GM21526 (cell line): ENCODE results near the gene FMO5.

Experiments
- ATAC-seq: cut with Tn5 transposase; IDR thresholded peaks from one replicate; pipeline ENCODE4 v1.9.1; 2021; ENCODE audit warnings: moderate library complexity; ENCODE audit not compliant: unreplicated experiment, low FRiP score

The FMO5 gene, protein sequence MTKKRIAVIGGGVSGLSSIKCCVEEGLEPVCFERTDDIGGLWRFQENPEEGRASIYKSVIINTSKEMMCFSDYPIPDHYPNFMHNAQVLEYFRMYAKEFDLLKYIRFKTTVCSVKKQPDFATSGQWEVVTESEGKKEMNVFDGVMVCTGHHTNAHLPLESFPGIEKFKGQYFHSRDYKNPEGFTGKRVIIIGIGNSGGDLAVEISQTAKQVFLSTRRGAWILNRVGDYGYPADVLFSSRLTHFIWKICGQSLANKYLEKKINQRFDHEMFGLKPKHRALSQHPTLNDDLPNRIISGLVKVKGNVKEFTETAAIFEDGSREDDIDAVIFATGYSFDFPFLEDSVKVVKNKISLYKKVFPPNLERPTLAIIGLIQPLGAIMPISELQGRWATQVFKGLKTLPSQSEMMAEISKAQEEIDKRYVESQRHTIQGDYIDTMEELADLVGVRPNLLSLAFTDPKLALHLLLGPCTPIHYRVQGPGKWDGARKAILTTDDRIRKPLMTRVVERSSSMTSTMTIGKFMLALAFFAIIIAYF

DNA sequence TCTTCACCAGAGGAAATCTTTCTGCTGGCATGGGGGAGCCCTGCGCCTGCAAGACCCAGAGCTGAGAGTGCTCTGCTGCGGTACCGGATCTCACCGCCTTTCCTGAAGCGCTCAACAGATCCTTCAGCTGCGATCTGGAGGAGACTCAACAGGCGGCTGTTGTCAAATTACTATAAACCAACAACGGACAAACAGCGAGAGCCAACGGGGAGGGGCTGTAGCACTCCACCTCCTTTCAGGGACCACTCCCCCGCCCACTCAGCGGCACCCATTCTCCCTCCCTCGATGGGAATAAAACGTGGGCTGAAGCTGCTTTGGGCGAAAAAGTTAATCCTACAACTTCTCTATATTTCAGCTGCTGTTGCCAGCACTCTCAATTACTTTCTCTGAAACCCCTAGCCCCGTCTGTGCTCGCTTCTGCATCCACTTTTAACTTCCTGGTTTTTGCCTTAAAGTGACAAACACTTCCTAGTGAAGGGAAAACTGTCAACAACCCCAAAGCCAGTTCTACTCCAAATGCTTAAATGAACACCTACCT lies at the start of gene FMO5:
TSS of gene FMO5 (minus strand) at position 147 of the 538 bp plus-strand sequence. CDS start 310 bp downstream, outside the sequence.
- peak; percentile 75 for ATAC-seq

DNA sequence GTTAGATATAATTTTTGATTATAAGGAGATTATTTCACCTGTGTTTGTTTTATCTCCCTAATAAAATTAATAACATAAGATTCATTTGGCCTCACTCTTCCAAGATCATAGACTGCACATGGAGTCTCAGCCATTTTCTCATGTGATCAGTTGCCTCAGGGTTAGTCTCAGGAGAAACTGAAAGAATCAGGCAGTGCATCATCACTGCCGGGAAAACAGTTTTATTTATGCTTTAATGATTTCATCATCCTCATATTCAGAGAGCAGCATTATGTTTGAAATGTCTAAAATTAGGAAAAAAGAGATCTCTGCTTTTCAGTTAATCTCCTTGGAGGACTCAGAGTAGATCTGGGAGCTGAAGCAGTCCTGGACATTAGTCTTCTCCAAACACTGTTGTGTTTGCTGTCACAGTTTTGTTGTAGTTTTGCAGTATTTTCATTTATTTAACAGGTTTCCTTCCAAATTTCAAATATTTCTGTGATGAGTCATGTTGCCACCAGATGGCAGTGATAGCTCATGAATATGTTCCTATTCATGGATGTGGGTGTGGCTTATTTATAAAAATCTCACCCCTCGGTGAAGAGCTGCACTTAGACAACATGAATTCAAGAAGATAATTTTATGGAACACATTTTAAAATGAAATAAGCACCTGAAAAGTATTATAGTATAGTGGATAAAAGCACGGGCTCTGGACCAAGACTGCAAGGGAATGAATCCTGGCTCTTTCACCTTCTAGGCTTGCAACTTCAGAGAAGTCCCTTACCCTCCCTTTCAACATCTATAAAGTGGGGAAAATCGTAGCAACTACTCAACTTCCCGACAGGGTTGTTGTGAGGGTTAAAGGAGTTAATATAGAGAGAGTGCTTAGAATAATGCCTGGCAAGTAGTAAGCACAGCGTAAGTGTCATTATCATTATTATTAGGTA lies 48.5 kb upstream of the FMO5 start:
- no peak for ATAC-seq

DNA sequence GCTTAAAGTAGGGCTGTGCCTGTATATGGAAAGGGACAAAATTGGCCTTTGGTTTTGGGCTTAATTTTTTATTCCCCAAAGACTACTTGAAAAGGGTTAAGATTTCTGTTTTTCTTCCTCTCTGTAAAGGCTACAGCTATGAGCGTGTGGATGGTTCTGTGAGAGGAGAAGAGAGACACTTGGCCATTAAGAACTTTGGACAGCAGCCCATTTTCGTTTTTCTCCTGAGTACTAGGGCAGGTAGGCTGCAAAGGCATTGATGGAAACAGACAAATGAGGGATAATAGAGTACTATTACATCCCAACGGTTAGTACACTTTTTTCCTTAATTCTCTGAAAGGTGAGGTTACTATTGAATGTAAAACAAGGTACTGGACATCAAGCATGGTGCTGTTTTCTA lies 46.9 kb upstream of the FMO5 start:
- ATAC-seq, result no peak

DNA sequence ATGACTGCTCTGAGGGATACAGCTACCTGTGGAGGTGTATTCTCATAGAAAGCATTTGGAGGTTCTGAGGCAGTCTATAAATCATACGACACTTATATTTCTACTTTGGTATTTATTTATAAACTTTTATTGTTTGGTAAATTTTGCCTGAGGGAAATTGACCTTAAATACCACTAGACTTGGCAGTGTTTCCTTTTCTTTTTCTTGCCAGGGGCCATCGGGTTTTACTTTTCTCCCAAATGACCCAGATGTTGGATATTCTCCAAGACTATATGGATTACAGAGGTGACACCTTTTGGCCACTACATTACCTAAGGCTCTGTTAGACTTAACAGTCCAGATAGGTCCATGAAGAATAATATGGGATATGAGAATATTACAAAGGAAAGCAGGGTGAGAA lies 45.6 kb upstream of the FMO5 start:
- no peak for ATAC-seq

DNA sequence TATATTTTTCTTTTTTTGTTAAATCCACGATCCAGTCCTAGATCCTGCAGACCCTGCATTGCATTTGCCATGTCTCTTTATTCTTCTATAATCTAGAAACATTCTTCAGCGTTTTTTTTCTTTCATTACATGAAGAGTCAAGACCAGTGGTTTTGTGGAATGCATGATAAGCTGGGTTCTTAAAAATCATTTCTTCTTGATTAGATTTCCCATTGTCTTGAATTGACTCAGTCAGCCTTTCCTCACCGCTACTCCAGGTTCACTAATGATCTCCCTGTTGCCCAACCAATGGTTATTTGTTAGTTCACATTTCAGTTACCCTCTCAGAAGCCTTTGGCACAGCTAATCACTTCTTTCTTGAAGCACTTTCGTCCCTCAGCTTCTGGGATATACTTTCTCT lies 42.6 kb upstream of the FMO5 start:
- ATAC-seq, result no peak

DNA sequence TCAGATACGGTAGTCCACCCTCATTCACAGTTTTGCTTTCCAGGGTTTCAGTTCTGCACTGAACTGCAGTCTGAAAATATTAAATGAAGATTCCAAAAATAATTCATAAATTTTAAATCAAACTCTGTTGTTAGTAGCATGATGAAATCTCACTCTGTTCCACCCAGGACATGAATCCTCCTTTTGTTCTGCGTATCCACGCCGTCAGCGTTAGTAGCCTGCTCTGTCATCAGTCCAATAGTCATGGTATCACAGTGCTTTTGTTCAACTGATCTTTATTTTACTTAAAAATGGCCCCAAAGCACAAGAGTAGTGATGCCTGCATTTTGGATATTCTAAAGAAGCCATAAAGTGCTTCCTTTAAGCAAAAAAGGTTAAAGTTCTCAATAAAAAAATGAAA lies 41.2 kb upstream of the FMO5 start:
- no peak for ATAC-seq

DNA sequence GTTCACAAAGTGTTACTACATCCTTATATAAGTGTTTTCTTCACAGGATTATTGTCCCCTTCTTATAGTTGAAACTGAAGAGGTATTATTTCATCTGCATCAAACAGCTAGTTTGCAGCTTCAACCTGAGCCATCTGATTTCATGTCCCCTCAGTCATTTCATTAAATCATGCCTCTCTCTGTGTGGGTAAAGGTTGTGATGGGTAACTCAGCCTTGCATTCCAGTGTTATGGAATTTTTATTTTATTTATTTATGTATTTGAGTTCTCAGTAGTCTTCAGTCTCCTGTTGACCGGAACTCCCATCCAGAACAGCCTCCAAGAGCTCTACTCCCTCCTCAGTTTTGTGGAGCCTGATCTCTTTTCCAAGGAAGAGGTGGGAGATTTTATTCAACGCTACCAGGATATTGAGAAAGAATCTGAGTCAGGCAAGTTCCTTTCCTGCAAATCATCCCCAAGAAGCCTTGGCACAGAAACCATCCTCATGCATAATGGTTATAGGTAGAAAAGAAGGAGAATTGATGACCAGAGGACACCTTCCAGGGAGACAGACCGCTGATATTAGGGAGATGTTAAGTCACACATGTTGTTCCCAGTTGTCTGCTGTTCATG lies 39.1 kb upstream of the FMO5 start:
- no peak for ATAC-seq

DNA sequence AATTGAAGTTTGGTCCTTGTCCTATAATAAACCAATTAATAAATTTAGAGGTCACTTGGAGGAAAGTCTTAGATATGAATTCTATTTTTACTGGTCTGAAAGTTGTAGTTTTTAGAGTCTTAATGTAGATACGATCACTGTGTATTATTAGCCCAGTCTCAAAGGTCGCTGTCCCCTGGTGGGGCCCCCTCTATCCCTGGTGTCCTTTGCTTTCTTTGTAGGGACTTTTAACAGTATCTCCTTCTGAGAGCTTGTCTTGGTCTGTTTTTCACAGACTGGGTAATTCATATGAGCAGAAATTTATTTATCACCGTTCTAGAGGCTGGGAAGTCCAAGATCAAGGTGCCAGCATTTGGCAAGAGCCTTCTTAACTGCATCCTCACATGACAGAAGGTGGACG lies 35.8 kb upstream of the FMO5 start:
- ATAC-seq, result no peak

DNA sequence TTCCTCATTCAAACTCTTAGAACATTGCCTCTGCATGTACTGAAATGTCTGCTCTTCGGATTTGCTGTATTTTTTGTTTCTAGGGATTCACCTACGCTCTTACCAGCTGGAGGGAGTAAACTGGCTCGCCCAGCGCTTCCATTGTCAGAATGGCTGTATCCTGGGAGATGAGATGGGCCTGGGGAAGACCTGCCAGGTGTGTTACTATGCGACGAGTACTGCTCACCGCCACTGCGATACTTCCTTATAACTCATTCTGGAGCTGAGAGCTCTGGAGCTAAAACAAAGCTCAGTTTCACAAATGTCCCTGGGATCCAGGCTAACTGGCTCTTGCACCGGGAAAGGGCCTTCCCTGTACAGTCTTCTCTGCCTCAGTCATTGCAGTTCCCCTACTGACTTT lies 27.4 kb upstream of the FMO5 start:
- no peak for ATAC-seq

DNA sequence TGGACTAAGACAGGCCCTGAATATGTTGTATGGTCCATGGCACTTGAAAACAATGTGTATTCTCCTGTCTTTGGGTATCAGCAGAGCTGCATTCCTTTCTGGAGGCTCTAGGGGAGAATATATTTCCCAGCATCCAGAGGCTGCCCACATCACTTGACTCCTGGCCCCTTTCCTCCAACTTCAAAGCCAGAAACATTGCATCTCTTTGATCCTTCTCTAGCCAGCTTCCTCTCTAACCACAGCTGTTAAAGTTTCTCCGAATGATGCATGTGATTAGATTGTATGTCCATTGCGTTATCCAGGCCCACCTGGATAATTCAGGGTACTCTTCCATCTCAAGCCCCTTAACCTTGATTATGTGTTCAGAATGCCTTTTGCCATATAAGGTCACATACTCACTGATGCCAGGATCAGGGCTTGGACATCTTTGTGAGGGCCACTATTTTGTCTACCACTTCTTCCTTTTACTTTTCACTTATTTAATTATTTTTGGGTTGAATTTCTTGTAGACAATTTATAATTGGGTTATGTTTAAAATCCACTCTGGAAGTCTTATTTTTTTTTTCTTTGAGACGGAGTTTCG lies 22.6 kb upstream of the FMO5 start:
- ATAC-seq, result no peak

DNA sequence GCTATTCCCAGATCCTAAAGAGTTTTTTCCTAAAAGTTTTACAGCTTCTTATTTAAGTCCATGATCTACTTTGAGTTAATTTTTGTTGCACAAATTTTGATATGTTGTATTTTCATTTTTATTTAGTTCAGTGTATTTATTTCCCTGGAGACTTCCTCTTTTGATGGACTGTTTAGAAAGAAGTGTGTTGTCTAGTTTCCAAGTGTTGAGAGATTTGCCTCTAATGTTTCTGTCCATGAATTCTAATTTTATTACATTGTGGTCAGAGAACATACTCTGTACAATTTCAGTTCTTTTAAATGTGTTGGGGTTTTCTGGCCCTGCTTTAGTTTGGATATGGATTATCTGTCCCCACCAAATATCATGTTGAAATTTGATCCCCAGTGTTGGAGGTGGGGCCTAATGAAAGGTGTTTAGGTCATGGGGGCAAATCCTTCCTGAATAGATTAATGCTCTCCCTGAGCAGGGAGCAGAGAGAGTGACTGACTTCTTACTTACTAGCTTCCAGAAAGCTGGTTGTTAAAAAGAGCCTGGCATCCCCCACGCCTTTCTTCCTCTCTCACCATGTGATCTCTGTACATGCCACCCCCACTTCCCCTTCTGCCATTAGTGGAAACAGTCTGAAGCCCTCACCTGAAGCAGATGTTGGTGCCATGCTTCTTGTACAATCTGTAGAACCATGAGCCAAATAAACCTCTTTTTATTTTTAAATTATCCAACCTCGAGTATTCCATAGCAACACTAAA lies 21.9 kb upstream of the FMO5 start:
- ATAC-seq, result no peak

DNA sequence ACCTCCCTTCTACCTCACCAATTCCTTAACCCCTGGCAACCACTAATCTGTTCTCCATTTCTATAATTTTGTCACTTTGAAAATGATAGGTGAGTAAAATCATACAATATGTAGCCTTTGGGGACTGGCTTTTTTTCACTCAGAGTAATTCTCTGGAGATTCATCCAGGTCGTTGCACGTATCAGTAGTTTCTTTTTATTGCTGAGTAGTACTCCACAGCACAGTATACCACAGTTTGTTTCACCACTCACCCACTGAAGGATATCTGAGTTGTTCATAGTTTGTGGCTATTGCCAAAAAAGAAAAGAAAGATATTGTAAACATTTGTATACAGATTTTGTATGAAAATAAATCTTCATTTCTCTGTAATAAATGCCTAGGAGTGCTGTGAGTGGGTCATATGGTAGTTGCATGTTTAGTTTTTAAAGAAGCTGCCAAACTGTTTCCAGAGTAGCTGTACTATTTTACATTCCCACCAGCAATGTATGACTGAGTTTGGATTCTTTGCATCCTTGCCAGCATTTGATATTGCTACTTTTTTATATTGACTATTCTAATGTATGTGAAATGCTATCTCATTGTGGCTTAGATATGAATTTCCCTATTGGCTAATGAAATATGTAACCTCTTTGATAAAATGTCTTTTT lies 21.0 kb upstream of the FMO5 start:
- ATAC-seq, result no peak

DNA sequence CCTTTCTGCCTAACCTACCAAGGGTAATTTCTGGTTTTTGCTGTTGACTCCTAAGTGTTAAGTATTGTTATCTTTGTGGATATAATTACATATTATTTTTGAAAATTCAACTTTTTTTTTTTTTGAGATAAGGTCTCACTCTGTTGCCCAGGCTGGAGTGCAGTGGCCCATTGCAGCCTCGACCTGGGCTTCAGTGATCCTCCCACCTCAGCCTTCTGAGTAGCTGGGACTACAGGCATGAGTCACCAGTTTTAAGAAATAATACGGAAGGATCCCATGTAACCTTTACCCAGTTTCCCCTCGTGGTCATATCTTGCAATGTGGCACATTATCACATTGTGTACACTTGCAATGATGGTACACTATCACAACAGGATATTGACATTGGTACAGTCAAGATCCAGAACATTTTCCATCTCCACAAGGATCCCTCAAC lies 20.5 kb upstream of the FMO5 start:
- ATAC-seq, result no peak

DNA sequence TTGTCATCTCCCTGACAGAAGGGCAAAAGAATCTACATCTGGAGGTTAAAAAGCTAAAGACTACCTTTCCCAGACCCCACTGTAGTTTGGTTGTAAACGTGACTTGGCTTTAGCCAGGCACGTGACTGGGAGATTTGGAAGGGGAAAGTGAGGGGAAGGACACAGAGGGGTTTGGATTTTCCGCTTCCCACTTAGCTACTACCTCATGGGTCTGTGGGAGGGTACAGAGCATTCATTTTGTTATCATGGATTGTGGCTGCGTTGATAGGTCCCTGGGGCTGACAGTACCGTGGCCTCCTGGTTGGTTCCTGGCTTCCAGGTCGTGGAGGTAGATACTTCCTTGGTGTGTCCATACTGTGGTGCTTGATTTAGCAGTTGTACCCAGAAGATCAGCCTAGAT lies 20.0 kb upstream of the FMO5 start:
- no peak for ATAC-seq

DNA sequence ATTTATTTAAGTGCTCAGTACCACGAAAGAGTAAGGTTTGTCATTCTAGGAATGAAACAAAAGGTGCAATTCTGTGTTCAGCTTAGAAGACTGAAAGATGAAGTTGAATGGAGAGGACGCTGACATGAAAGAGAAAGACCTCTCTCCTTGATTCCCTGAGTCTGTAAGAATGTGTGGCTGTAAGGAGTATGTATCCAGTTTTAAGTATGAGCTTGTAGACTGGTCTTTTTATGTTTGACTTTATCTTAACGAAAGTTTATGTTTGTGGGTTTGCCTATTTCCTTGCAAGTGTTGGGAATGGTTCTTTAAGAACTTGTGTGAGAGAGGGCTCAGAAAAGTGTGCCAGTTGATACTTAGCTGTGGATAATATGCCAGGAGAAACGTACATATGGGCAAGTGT lies 18.7 kb upstream of the FMO5 start:
- no peak for ATAC-seq

DNA sequence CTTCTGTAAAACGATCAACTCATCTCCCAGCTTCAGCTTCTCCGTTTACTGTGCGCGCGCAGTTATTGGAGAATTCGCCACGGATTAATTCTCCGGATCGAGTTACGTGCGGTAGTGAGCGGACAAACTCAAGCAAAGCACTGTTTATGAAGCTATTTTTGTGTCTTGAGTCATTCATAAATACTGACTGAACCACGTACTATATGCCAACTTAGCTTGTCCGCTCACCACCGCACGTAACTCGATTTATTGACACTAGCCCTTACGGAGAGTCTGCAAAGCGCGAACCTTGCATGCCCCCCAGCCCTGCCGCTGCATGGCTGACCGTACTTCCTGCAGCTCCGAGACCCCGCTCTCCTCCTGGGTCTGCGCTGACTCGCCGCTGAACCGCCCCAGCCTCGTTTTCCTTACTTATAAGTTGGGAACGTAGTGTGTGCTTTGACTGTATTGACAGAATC lies 18.1 kb upstream of the FMO5 start:
- peak; percentile 28 for ATAC-seq

DNA sequence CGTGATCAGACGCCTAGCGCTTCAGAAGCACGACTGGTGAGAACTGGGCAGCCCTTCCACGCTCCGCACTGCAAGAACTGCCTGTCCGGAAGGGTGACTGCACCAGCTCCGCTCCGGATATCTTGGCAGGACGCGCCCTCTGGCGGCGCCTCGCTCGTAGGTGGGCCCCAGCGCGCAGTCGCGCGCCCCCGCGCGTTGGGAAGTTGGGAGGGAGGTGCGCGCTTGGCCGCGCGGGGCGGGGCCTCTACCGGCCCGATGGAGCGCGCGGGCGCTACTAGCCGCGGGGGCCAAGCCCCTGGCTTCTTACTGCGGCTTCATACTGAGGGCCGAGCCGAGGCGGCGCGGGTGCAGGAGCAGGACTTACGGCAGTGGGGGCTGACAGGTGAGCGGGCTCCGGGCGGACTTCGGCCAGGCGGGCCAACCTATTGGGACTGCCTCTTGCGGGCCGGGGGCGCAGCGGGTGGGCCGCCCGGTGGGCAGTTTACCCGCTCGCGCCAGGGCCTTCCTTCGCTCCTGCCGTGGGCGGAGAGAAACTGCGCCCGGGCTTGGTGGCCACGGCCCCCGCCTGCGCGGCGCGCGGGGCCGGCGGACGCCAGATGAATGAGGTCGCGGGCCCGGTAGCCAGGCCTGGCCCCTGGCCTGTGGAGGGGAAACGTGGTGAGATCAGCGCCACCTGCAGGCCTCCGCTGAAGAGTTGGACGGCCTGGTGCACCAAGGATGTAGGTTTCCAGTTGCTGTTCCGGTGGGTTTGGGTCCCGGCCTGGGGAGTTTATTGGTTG lies 17.5 kb upstream of the FMO5 start, which contains the start of gene CHD1L:
TSS of gene CHD1L (plus strand) at position 236 of the 779 bp plus-strand sequence. CDS start at position 256, 20 bp downstream.
- ATAC-seq, result peak; percentile 84

DNA sequence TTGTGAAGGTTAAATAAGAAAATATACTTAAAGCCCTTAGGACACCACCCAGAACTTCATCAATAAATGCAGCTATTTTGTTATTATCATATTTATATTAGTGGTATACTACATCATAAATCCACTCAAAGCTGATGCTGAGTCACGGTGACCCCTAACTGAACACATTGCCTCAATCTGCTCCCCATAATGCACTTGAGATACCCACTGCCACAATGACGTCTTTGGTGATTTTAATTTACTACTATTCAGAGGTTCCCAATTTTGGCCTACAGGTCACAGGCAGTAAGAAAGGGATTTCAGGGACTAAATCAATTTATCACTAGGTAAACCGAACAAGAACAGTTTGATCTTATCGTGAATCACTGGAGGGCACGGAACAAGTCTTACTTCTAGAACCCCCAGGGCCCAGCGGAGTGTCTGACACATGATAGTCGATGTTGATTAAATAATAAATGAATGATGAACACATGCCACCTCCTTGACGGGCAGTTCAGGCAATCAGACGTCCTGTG lies 16.9 kb upstream of the FMO5 start:
- no peak for ATAC-seq
